DMS114 treated with DMSO at 0.1 percent for 48 hours (cell line): ENCODE results near the gene YTHDF1.
"Not testable (repeated sequence)": the region's sequence is repeated elsewhere in the genome, so short reads cannot be mapped to it uniquely, and the experiment has no call there.

ENCODE experiments used
- DNase-seq: peaks from one replicate; lab custom pipeline; 2025; ENCODE audit not compliant: unreplicated experiment; lab: John Stamatoyannopoulos, UW

YTHDF1 gene

GRCh38 chr20:63216041-63216848 is at the start of gene YTHDF1:
Gene YTHDF1, minus strand, starts transcription at chr20:63216131. Its CDS starts 239 bp downstream, at chr20:63215892.
- peak; percentile 84 for DNase-seq

GRCh38 chr20:63264519-63264918 is 48.6 kb upstream of the YTHDF1 start:
- no peak for DNase-seq

GRCh38 chr20:63264000-63264399 is 48.1 kb upstream of the YTHDF1 start:
- DNase-seq, result no peak

- no peak for DNase-seq
Observed at GRCh38 chr20:63262836-63263235, 46.9 kb upstream of the YTHDF1 start.

GRCh38 chr20:63261795-63262528 is 46.0 kb upstream of the YTHDF1 start:
- no peak for DNase-seq

- DNase-seq, result no peak
Observed at GRCh38 chr20:63261060-63261794, 45.3 kb upstream of the YTHDF1 start.

- DNase-seq, result no peak
Observed at GRCh38 chr20:63260521-63260920, 44.6 kb upstream of the YTHDF1 start.

- DNase-seq, result no peak
Observed at GRCh38 chr20:63259734-63260460, 44.0 kb upstream of the YTHDF1 start.

GRCh38 chr20:63258781-63259180 is 42.9 kb upstream of the YTHDF1 start:
- DNase-seq, result no peak

GRCh38 chr20:63257629-63258028 is 41.7 kb upstream of the YTHDF1 start:
- no peak for DNase-seq

- DNase-seq, result no peak
Observed at GRCh38 chr20:63256954-63257353, 41.0 kb upstream of the YTHDF1 start.

- DNase-seq, result no peak
Observed at GRCh38 chr20:63255931-63256704, 40.2 kb upstream of the YTHDF1 start.

- DNase-seq, result no peak
Observed at GRCh38 chr20:63254606-63255384, 38.9 kb upstream of the YTHDF1 start.

- DNase-seq, result no peak
Observed at GRCh38 chr20:63254232-63254605, 38.3 kb upstream of the YTHDF1 start, which contains the start of gene NKAIN4. Gene NKAIN4, minus strand, starts transcription at chr20:63254463. Its CDS starts 13 bp downstream, at chr20:63254450.

- DNase-seq, result no peak
Observed at GRCh38 chr20:63253438-63254231, 37.7 kb upstream of the YTHDF1 start.

- DNase-seq, result no peak
Observed at GRCh38 chr20:63253065-63253437, 37.1 kb upstream of the YTHDF1 start.

- no peak for DNase-seq
Observed at GRCh38 chr20:63252284-63252711, 36.4 kb upstream of the YTHDF1 start.

GRCh38 chr20:63251350-63251749 is 35.4 kb upstream of the YTHDF1 start:
- DNase-seq, result not testable (repeated sequence)

- no peak for DNase-seq
Observed at GRCh38 chr20:63249891-63250290, 34.0 kb upstream of the YTHDF1 start.
